ENCODE results near the gene PAPSS1. TPM values are rescaled to one million over a fixed set of nuclear protein-coding genes. Genes with fewer than 3 reads are reported as not detected.

Gene PAPSS1
- total and polyA plus RNA-seq, 9 of the 15 experiments (the other 6 are each of a cell fraction or from before 2014, with no cell fraction given), result 21.1 to 53.9 (median 41.9) TPM

DNA sequence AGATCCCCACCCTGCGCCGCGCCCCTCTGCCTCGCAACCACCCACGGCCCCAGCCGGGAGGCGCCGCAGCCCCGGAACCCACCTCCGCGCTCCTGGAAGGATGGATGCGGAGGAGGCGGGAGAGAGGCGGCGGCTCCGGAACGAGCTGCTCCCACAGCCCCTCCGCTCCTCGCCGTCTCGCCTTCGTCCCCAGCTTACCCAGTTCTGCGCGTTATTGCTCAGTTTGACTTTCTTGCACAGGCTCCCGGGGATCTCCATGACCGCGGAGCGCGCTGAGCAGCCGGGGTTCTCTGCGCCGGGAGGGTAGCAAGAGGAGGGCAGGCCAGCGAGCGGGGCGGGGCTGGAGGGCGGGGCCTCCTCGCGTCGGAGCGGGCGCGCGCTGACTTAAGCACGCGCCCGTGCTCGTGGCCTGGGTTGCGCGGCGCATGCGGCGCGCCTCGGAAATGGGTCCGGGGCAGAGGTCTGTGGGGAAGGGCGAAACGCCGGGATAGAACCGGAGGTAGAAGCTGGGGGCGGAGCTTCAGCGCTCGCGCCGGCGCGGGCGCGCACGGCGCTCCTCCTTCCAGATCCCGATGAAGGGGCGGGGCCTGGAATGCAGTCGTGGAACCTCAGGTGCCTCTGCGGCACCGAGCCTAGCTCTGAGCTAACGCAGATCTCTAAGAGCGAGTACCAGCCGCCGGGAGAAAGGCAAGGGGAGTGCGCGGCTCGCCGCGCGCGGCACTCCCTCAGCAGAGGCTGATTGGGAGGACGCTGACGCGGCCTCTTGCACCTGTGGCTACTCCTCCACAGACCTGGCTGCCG, at the start of gene PAPSS1 (continued):
- no peak for TF ChIP-seq ETV1 (tag; conservative IDR thresholded peaks at IDR 0.05; ENCODE audit: low read depth)
- no peak for TF ChIP-seq SMAD3 (CRISPR knock-in tag; conservative IDR thresholded peaks at IDR 0.05)
- TF ChIP-seq WHSC1 (IDR thresholded peaks at IDR 0.05; ENCODE audit: low read length), result no peak
- TF ChIP-seq HDAC1 (IDR thresholded peaks at IDR 0.05), result peak in 1 of 2 experiments; percentile 57; a peak in 2 of 4 replicates
- no peak for TF ChIP-seq ADNP (tag; IDR thresholded peaks at IDR 0.05)
- no peak for TF ChIP-seq ZFP1 (CRISPR knock-in tag; IDR thresholded peaks at IDR 0.05)
- no peak for TF ChIP-seq PCBP1 (IDR thresholded peaks at IDR 0.05; ENCODE audit: low read depth, low read length, poor library complexity, severe bottlenecking)
- no peak for TF ChIP-seq ZNF140 (CRISPR knock-in tag; IDR thresholded peaks at IDR 0.05)
- TF ChIP-seq KDM2B (CRISPR knock-in tag; IDR thresholded peaks at IDR 0.05), result no peak
- TF ChIP-seq ZNF311 (CRISPR knock-in tag; IDR thresholded peaks at IDR 0.05), result no peak
- TF ChIP-seq RBM17 (IDR thresholded peaks at IDR 0.05; ENCODE audit: borderline replicate concordance, low read depth, low read length), result no peak
- no peak for TF ChIP-seq ESRRB (CRISPR knock-in tag; IDR thresholded peaks at IDR 0.05; ENCODE audit: borderline replicate concordance)
- TF ChIP-seq KHSRP (IDR thresholded peaks at IDR 0.05), result no peak
- no peak for TF ChIP-seq RBM14 (IDR thresholded peaks at IDR 0.05; ENCODE audit: borderline replicate concordance, insufficient read depth, low read depth, low read length)
- peak; percentile 41; the same call in 1 of the 2 replicates for TF ChIP-seq ZBTB7A (IDR thresholded peaks at IDR 0.05; ENCODE audit: borderline replicate concordance, control insufficient read depth, low read depth, low read length)
- no peak for TF ChIP-seq PYGO2 (tag; IDR thresholded peaks at IDR 0.05)
- TF ChIP-seq YY1 (IDR thresholded peaks at IDR 0.05; ENCODE audit: borderline replicate concordance in 1 of 3, control insufficient read depth in 1 of 3, extremely low read depth in 1 of 3, insufficient read depth in 3 of 3, insufficient read length in 1 of 3, insufficient replicate concordance in 2 of 3, low read depth in 1 of 3, low read length in 2 of 3), result peak in 2 of 3 experiments; percentile 40 to 49
- TF ChIP-seq BRCA1 (IDR thresholded peaks at IDR 0.05), result no peak
- no peak for TF ChIP-seq BRCA1 (CRISPR knock-in tag; IDR thresholded peaks at IDR 0.05)
- TF ChIP-seq SETDB1 (IDR thresholded peaks at IDR 0.05; ENCODE audit: low read length), result no peak
- TF ChIP-seq ZNF778 (CRISPR knock-in tag; IDR thresholded peaks at IDR 0.05), result no peak
- TF ChIP-seq YBX1 (IDR thresholded peaks at IDR 0.05), result no peak
- TF ChIP-seq, protein P1, sequence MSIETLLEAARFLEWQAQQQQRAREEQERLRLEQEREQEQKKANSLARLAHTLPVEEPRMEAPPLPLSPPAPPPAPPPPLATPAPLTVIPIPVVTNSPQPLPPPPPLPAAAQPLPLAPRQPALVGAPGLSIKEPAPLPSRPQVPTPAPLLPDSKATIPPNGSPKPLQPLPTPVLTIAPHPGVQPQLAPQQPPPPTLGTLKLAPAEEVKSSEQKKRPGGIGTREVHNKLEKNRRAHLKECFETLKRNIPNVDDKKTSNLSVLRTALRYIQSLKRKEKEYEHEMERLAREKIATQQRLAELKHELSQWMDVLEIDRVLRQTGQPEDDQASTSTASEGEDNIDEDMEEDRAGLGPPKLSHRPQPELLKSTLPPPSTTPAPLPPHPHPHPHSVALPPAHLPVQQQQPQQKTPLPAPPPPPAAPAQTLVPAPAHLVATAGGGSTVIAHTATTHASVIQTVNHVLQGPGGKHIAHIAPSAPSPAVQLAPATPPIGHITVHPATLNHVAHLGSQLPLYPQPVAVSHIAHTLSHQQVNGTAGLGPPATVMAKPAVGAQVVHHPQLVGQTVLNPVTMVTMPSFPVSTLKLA (conservative IDR thresholded peaks at IDR 0.05), result peak; percentile 61 to 80
- TF ChIP-seq NFRKB (IDR thresholded peaks at IDR 0.05; ENCODE audit: low read depth), result no peak
- no peak for TF ChIP-seq DMBX1 (CRISPR knock-in tag; IDR thresholded peaks at IDR 0.05; ENCODE audit: borderline replicate concordance)
- TF ChIP-seq ZNF347 (CRISPR knock-in tag; IDR thresholded peaks at IDR 0.05; ENCODE audit: low read depth), result no peak
- TF ChIP-seq HNRNPH1 (optimal IDR thresholded peaks at IDR 0.05; ENCODE audit: low read depth, low read length), result no peak
- TF ChIP-seq ZNF57 (CRISPR knock-in tag; IDR thresholded peaks at IDR 0.05), result no peak
- no peak for TF ChIP-seq KDM4B (IDR thresholded peaks at IDR 0.05; ENCODE audit: borderline replicate concordance in 2 of 2, low read depth in 1 of 2)
- no peak for TF ChIP-seq SOX6 (IDR thresholded peaks at IDR 0.05)

Measured in K562 (cell line).